Measurements from ENCODE around the gene ANXA4. TPM values are rescaled to one million over a fixed set of nuclear protein-coding genes. Genes with fewer than 3 reads are reported as not detected.
A peak's percentile ranks its signal among the peaks of the same experiment; 100 is the strongest.
"Not testable (repeated sequence)": the region's sequence is repeated elsewhere in the genome, so short reads cannot be mapped to it uniquely, and the experiment has no call there.

Gene ANXA4
- total RNA-seq, 1 donor from 2014 or later = 122 TPM

DNA sequence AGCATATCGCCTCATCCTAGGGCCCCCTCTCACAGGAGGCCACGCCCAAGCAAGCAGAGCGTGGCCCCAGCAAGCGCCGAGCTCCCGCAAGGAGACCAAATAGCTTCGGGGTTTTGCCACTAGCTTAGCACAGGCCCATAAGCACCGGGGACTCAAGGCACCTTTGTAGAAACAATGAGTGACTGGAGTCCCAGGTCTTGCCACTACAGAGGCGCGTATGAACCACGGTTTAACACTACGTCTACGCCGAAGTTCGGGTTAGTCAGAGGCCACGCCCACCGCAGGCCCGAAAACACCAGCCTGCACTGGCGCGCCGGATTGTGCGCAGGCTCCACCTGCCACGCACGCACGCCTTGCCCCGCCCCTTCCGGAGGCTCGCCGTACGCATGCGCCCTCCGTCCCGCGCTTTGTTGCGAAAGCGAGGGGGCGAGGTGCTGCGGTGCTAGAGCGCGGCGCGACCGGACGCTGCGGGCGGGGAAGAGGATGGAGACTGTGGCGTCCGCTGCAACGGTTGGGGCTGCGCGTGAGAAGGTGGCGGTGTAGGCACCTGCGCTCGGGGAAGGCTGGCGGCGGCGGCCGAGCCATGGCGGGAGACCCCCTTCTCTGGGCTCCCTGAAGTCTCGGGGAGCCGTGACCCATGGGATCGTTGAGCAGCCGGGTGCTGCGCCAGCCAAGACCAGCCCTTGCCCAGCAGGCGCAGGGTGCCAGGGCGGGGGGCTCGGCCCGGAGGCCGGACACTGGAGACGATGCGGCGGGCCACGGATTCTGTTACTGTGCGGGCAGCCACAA lies 87.5 kb downstream of the ANXA4 start, which contains the start of gene GMCL1:
TSS of gene GMCL1 (plus strand) at position 405 of the 789 bp plus-strand sequence. CDS start at position 638, 233 bp downstream.
- DNase-seq (ENCODE audit: low read depth) (peak; percentile 89), FAIRE-seq (no peak)
- H3K36me3 Mint-ChIP-seq (ENCODE audit: low read depth, unreplicated experiment) = no peaks in the 10 kb centered on the region
- H3K9ac ChIP-seq (ENCODE audit: low read length) = peak within 1 kb of the TSS; percentile 89
- peak within 1 kb of the TSS; percentile 89 for H3K4me3 Mint-ChIP-seq (ENCODE audit: unreplicated experiment)
- H4K20me1 ChIP-seq (ENCODE audit: insufficient read depth, low read length) = no peaks in the 10 kb centered on the region
- TF ChIP-seq, protein P1, sequence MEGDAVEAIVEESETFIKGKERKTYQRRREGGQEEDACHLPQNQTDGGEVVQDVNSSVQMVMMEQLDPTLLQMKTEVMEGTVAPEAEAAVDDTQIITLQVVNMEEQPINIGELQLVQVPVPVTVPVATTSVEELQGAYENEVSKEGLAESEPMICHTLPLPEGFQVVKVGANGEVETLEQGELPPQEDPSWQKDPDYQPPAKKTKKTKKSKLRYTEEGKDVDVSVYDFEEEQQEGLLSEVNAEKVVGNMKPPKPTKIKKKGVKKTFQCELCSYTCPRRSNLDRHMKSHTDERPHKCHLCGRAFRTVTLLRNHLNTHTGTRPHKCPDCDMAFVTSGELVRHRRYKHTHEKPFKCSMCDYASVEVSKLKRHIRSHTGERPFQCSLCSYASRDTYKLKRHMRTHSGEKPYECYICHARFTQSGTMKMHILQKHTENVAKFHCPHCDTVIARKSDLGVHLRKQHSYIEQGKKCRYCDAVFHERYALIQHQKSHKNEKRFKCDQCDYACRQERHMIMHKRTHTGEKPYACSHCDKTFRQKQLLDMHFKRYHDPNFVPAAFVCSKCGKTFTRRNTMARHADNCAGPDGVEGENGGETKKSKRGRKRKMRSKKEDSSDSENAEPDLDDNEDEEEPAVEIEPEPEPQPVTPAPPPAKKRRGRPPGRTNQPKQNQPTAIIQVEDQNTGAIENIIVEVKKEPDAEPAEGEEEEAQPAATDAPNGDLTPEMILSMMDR (IDR thresholded peaks at IDR 0.05; ENCODE audit: insufficient read depth, low read depth, low read length) = no peak
- no peak for TF ChIP-seq EZH2 (IDR thresholded peaks at IDR 0.05; ENCODE audit: insufficient read depth, low read length)
- peaks cover 13% of the 10 kb centered on the region for H3K4me1 ChIP-seq (ENCODE audit: insufficient read depth, low read length)
- no peaks in the 10 kb centered on the region for H3K9me3 Mint-ChIP-seq (ENCODE audit: unreplicated experiment)
- peak within 1 kb of the TSS; percentile 93 for H3K27ac ChIP-seq (ENCODE audit: low read depth, low read length)
- no peaks in the 10 kb centered on the region for H3K9me3 ChIP-seq (ENCODE audit: insufficient read depth, low read depth, low read length)
- no peaks in the 10 kb centered on the region for H3K36me3 ChIP-seq (ENCODE audit: insufficient read depth, low read length)
- H3K27ac Mint-ChIP-seq (ENCODE audit: unreplicated experiment) = peak within 1 kb of the TSS; percentile 96
- no peaks in the 10 kb centered on the region for H3K27me3 ChIP-seq (ENCODE audit: insufficient read depth, low read length)
- peaks cover 46% of the 10 kb centered on the region for H3K79me2 ChIP-seq (ENCODE audit: insufficient read depth, low read length)
- peak within 1 kb of the TSS; percentile 91 for H2AFZ ChIP-seq (ENCODE audit: low read depth, low read length)
- peaks cover 18% of the 10 kb centered on the region for H3K4me1 Mint-ChIP-seq (ENCODE audit: low read depth, unreplicated experiment)
- H3K4me3 ChIP-seq (ENCODE audit: insufficient read depth, low read depth, low read length) = peak within 1 kb of the TSS; percentile 72
- H3K4me2 ChIP-seq (ENCODE audit: low read length) = peak within 1 kb of the TSS; percentile 84
- H3K27me3 Mint-ChIP-seq (ENCODE audit: low read depth, unreplicated experiment) = no peaks in the 10 kb centered on the region

DNA sequence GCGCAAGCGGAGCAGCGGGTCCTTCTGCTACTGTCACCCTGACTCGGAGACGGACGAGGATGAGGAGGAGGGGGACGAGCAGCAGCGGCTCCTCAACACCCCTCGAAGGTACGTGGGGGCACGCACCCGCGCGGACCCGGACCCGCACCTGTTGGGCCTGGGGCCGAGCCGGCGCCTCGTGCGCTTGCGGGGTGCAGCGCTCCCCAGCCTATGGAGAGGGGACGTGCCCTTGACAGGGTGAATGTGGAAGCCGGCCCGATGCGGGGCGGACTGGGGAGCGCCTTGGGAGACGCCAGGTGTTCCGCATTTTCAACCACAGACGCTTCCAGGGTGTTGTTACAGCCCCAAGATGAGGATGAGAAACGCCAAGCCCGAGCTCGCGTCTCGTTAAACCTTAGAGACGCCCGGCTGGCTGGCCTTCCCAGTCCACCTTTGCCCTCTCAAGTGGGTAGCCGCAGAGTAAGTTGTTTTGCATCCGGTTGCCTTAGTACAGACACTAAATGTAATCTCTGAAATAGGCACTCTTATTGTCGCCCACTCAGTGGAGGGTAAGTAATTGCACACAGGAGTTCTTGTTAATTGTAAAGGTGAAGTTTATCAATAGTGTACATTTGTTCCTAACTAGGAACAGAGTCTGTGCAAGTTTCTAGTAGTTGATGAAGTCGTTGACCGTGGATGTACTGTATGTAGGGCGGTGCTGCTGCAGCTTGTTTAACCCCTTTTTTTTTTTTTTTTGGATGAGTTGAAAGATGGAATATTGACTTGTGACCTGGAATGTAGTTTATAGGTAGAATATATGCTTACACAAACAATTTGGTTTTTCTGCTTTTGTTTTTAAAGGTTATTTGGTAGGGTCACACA lies 88.3 kb downstream of the ANXA4 start:
- H3K27ac ChIP-seq (ENCODE audit: low read depth, low read length) = peak overlapping the region; percentile 93
- H3K27ac Mint-ChIP-seq (ENCODE audit: unreplicated experiment) = peak overlapping the region; percentile 73

DNA sequence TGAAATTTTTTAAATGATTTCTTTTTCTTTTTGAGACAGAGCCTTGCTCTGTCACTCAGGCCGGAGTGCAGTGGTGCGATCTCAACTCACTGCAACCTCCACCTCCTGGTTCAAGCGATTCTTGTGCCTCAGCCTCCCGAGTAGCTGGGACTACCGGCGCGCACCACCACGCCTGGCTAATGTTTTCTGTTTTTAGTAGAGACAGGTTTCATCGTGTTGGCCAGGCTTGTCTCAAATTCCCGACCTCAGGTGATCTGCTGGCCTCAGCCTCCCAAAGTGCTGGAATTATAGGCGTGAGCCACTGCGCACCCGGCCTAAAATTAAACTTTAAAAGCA lies 88.9 kb downstream of the ANXA4 start:
- H3K9me3 ChIP-seq (ENCODE audit: insufficient read depth, low read depth, low read length); FAIRE-seq; H3K27me3 Mint-ChIP-seq (ENCODE audit: low read depth, unreplicated experiment); H2AFZ ChIP-seq (ENCODE audit: low read depth, low read length); H3K36me3 ChIP-seq (ENCODE audit: insufficient read depth, low read length); H3K9me3 Mint-ChIP-seq (ENCODE audit: unreplicated experiment); H3K27ac Mint-ChIP-seq (ENCODE audit: unreplicated experiment); H4K20me1 ChIP-seq (ENCODE audit: insufficient read depth, low read length); DNase-seq (ENCODE audit: low read depth); H3K27me3 ChIP-seq (ENCODE audit: insufficient read depth, low read length); H3K27ac ChIP-seq (ENCODE audit: low read depth, low read length); H3K36me3 Mint-ChIP-seq (ENCODE audit: low read depth, unreplicated experiment): not testable (repeated sequence)
- H3K4me3 ChIP-seq (ENCODE audit: insufficient read depth, low read depth, low read length) = peak overlapping the region; percentile 72
- H3K4me2 ChIP-seq (ENCODE audit: low read length) = peak overlapping the region; percentile 84
- peaks cover 58% of the 10 kb centered on the region for H3K79me2 ChIP-seq (ENCODE audit: insufficient read depth, low read length)
- Mint-ChIP-seq H3K4me3 (ENCODE audit: unreplicated experiment) (peak overlapping the region; percentile 89), H3K4me1 (ENCODE audit: low read depth, unreplicated experiment) (peaks cover 18% of the 10 kb centered on the region)
- H3K9ac ChIP-seq (ENCODE audit: low read length) = peak overlapping the region; percentile 89
- H3K4me1 ChIP-seq (ENCODE audit: insufficient read depth, low read length) = peaks cover 13% of the 10 kb centered on the region

More for the DNA sequence above, 88.3 kb downstream of the ANXA4 start:
- H3K36me3 Mint-ChIP-seq (ENCODE audit: low read depth, unreplicated experiment) = no peaks in the 10 kb centered on the region
- H2AFZ ChIP-seq (ENCODE audit: low read depth, low read length) = peak overlapping the region; percentile 85
- peak overlapping the region; percentile 84 for H3K4me2 ChIP-seq (ENCODE audit: low read length)
- H3K27me3 ChIP-seq (ENCODE audit: insufficient read depth, low read length) = no peaks in the 10 kb centered on the region
- peak overlapping the region; percentile 89 for H3K4me3 Mint-ChIP-seq (ENCODE audit: unreplicated experiment)
- no peaks in the 10 kb centered on the region for H3K9me3 Mint-ChIP-seq (ENCODE audit: unreplicated experiment)
- H3K27me3 Mint-ChIP-seq (ENCODE audit: low read depth, unreplicated experiment) = no peaks in the 10 kb centered on the region
- H3K9ac ChIP-seq (ENCODE audit: low read length) = peak overlapping the region; percentile 89
- FAIRE-seq (no peak), DNase-seq (ENCODE audit: low read depth) (peak; percentile 12)
- TF ChIP-seq, protein P1 (IDR thresholded peaks at IDR 0.05; ENCODE audit: insufficient read depth, low read depth, low read length) = no peak
- TF ChIP-seq EZH2 (IDR thresholded peaks at IDR 0.05; ENCODE audit: insufficient read depth, low read length) = no peak
- no peaks in the 10 kb centered on the region for H4K20me1 ChIP-seq (ENCODE audit: insufficient read depth, low read length)
- no peaks in the 10 kb centered on the region for H3K36me3 ChIP-seq (ENCODE audit: insufficient read depth, low read length)
- H3K9me3 ChIP-seq (ENCODE audit: insufficient read depth, low read depth, low read length) = no peaks in the 10 kb centered on the region
- H3K4me1 Mint-ChIP-seq (ENCODE audit: low read depth, unreplicated experiment) = peaks cover 18% of the 10 kb centered on the region
- H3K4me3 ChIP-seq (ENCODE audit: insufficient read depth, low read depth, low read length) = peak overlapping the region; percentile 72
- peaks cover 54% of the 10 kb centered on the region for H3K79me2 ChIP-seq (ENCODE audit: insufficient read depth, low read length)
- peaks cover 13% of the 10 kb centered on the region for H3K4me1 ChIP-seq (ENCODE audit: insufficient read depth, low read length)

Data from astrocyte (in vitro differentiated cells and primary cell).